Right renal cortex interstitium (tissue), 3 donors: ENCODE results near the gene ZNF444. TPM values are rescaled to one million over a fixed set of nuclear protein-coding genes. Genes with fewer than 3 reads are reported as not detected.
"Not testable (repeated sequence)": the region's sequence is repeated elsewhere in the genome, so short reads cannot be mapped to it uniquely, and the experiment has no call there.

Experiments used
- DNase-seq, 3 donors: peaks; one replicate each; pipeline ENCODE4 v3.0.0-alpha.2; 2013; ENCODE audit warnings: low read depth in 3 of 3, low spot score in 2 of 3
- polyA plus RNA-seq, 3 donors: library from polyadenylated mRNA; unstranded; fragments of 120-200 nt; gene quantifications; one replicate each; pipeline ENCODE4 v1.2.1, GENCODE V29; 2013; ENCODE audit not compliant: insufficient read length in 3 of 3

The ZNF444 gene
- polyA plus RNA-seq, 3 donors: 19.6 to 23.6 (median 22.3) TPM

- DNase-seq: no peak
Measured at GRCh38 chr19:56144376-56144775, 3.3 kb downstream of the ZNF444 start.

- DNase-seq: no peak
Measured at GRCh38 chr19:56144831-56145230, 3.7 kb downstream of the ZNF444 start.

DNA sequence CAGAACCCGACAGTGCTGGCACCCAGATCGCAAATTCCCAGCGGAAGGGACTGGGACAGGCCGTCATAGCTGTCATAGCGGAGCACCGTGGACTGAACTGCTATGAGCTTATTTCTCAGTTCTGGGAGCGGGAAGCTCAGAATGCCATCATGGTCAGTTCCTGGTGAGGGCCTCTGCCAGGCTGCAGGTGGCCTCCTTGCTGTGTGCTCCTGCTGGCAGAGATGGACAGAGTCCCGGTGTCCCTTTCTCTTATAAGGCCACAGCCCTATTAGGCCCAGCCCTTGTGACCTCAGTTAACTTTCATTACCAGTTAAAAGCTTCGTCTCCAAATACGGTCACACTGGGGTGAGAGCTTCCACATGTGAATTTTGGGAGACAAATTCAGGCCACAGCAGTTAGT lies 4.6 kb downstream of the ZNF444 start:
- DNase-seq: no peak

DNA sequence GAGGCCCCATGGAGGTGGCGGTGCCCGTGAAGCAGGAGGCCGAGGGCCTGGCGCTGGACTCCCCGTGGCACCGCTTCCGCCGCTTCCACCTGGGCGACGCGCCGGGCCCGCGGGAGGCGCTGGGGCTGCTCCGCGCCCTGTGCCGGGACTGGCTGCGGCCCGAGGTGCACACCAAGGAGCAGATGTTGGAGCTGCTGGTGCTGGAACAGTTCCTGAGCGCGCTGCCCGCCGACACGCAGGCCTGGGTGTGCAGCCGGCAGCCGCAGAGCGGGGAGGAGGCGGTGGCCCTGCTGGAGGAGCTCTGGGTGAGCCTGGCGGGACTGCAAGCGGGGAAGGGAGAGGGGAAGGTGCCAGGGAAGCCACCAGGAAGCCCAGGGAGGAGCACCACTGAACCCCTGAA lies 5.8 kb downstream of the ZNF444 start:
- no peak for DNase-seq

- no peak for DNase-seq
Measured at GRCh38 chr19:56147307-56147706, 6.2 kb downstream of the ZNF444 start.

- DNase-seq: no peak
Measured at GRCh38 chr19:56148096-56148495, 7.0 kb downstream of the ZNF444 start.

- DNase-seq: not testable (repeated sequence)
Measured at GRCh38 chr19:56148955-56149655, 8.0 kb downstream of the ZNF444 start.

- DNase-seq: no peak
Measured at GRCh38 chr19:56149656-56150038, 8.6 kb downstream of the ZNF444 start.

- no peak for DNase-seq
Measured at GRCh38 chr19:56150358-56150757, 9.3 kb downstream of the ZNF444 start.

DNA sequence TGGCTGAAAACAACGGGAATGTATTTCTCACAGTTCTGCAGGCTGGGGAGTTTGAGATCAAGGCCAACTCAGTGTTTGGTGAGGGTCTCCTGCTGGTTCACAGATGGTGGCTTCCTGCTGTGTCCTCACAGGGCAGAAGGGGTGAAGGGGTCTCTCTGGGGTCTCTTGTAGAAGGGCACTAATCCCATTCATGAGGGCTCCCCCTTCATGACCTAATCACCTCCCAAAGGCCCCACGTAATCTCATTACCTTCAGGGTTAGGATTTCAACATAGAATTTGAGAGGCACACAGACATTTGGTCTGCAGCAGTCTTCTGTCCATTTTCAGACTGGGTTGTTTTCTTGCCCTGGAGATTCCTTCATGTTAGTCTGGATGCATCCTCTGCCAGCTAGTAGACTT lies 11.6 kb downstream of the ZNF444 start:
- no peak for DNase-seq

DNA sequence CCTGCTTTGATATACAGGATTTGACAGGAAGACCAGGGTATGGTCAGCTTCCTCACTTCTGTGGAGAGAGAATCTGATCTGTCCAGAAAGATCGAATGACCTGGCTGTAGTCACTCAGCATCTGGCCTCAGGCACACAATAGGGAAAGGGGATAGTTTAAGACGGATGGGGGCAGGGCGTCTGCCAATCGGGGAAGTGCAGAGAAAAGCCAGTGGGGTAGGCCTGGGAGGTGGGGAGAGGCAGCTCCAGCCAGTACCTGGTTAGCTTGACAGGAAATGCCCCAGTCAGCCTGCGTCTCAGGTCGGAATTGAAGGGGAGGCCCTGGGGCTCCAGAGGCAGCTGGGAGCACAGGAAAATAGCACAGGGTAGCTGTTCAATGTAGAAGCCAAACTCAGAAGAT lies 12.4 kb downstream of the ZNF444 start:
- no peak for DNase-seq

GRCh38 chr19:56155124-56155687 lies 14.1 kb downstream of the ZNF444 start:
- DNase-seq: no peak

DNA sequence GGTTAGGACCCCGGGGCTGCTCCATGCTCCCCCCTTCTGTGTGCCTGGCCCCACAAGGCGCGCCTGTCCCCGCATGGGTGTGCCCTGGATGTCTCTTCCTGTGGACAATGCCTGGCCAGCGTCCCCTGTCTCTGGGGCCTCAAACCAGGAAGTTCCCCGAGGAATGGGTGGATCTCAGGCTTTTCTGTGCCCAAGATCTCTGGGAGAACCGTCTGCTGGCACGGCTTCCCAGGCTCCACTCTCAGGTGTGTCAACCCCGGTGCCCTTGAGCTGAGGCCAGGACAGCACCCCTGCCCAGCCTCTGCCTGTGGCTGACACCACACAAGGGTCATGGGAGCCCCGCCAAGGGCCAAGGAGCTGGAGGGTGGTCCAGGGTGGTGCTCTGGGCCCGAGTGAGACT lies 15.7 kb downstream of the ZNF444 start:
- DNase-seq: no peak

- no peak for DNase-seq
Measured at GRCh38 chr19:56158170-56158757, 17.2 kb downstream of the ZNF444 start.

DNA sequence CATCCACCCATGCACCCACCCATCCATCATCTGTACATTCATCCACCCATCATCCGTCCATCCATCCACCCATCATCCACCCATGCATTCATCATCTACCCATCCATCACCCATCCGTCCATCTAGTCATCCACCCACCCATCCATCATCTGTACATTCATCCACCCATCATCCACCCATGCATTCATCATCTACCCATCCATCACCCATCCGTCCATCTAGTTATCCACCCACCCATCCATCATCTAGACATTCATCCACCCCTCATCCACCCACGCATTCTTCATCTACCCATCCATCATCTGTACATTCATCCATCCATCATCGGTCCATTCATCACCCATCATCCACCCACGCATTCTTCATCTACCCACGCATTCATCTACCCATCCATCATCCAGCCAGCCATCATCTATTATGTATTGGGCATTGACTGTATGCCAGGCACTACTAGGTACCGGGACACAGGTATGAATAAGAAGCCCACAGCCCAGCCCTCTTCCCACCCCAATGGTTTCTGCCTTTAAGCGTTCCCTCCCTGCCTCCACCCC lies 18.0 kb downstream of the ZNF444 start:
- no peak for DNase-seq

DNA sequence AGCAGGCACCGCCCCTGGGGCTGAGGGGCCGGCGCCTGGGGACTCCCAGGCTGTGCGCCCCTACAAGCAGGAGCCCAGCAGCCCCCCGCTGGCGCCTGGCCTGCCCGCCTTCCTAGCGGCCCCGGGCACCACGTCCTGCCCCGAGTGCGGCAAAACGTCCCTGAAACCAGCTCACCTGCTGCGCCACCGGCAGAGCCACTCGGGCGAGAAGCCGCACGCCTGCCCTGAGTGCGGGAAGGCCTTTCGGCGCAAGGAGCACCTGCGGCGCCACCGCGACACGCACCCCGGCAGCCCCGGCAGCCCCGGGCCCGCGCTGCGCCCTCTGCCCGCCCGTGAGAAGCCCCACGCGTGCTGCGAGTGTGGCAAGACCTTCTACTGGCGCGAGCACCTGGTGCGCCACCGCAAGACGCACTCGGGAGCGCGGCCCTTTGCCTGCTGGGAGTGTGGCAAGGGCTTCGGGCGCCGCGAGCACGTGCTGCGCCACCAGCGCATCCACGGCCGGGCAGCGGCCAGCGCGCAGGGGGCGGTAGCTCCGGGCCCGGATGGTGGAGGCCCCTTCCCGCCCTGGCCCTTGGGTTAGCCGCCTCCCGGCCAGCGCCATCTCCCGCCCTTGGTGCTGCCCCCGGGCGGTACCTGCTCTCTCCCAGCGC lies 18.7 kb downstream of the ZNF444 start:
- no peak for DNase-seq

DNA sequence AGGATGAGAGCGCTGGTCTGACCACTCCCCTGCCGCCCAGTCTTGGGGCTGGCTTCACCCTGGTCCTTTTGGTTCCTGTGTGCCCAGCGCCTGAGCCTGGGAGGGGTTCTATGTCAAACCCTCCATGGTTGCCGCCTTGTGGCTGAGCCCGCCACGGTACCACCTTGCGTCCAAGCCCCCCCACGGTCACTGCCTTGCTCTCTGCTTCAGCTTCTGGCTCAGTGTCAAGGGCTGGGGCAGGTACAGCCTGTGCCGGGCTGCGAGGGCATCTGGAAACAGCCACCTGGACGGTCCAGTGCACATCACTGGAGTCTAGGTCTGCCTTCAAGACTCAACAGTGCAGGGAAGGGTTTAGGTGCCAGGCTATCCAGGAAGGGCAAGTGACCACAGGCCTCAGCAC lies 20.4 kb downstream of the ZNF444 start:
- DNase-seq: no peak

DNA sequence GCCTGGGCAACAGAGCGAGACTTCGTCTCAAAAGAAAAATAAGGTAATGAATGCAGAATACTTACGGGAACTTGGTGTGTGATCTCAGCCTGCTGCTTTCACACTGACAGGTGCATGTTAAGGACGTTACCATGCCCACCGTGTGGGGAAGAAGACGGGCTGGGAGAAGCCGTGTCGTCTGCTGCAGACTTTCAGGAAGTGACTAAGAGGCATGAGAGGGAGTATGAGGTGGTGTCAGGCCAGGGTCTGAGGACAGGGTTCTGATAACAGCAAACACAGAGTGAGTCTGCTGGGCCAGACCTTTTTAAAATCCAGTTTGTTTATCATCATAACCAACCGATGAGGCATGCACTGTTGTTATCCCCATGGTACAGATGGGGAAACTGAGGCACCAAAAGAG lies 21.2 kb downstream of the ZNF444 start:
- DNase-seq: no peak

GRCh38 chr19:56163097-56163496 lies 22.0 kb downstream of the ZNF444 start:
- DNase-seq: no peak

- DNase-seq: no peak
Measured at GRCh38 chr19:56167064-56167578, 26.0 kb downstream of the ZNF444 start.

- DNase-seq: no peak
Measured at GRCh38 chr19:56170261-56170660, 29.2 kb downstream of the ZNF444 start.
